ENCODE data around the gene FOXP1. TPM values are rescaled to one million over a fixed set of nuclear protein-coding genes. Genes with fewer than 3 reads are reported as not detected.
"Not testable (repeated sequence)": the region's sequence is repeated elsewhere in the genome, so short reads cannot be mapped to it uniquely, and the experiment has no call there.

Gene FOXP1
- total RNA-seq, 2 experiments from 2014 or later: 203 to 205 TPM

- no peak for DNase-seq
- no peaks in the 10 kb centered on the region for H3K27me3 Mint-ChIP-seq
- H3K4me3 Mint-ChIP-seq: no peak overlapping the region
- no peaks in the 10 kb centered on the region for H3K9me3 Mint-ChIP-seq
- H3K36me3 Mint-ChIP-seq: peaks cover 28% of the 10 kb centered on the region
- no peak overlapping the region for H3K27ac Mint-ChIP-seq
- H3K4me1 Mint-ChIP-seq: peaks cover 14% of the 10 kb centered on the region
Measured at GRCh38 chr3:71537211-71537611, 46.3 kb downstream of the FOXP1 start.

GRCh38 chr3:71536376-71536965 lies 47.1 kb downstream of the FOXP1 start:
- Mint-ChIP-seq H3K4me3 (no peak overlapping the region), H3K27me3 (no peaks in the 10 kb centered on the region), H3K4me1 (peaks cover 14% of the 10 kb centered on the region), H3K27ac (no peak overlapping the region), H3K9me3 (no peaks in the 10 kb centered on the region), H3K36me3 (peaks cover 27% of the 10 kb centered on the region)
- no peak for DNase-seq

- Mint-ChIP-seq H3K27ac (no peak overlapping the region), H3K27me3 (no peaks in the 10 kb centered on the region), H3K36me3 (peaks cover 24% of the 10 kb centered on the region), H3K9me3 (no peaks in the 10 kb centered on the region), H3K4me1 (peaks cover 27% of the 10 kb centered on the region), H3K4me3 (no peak overlapping the region)
- no peak for DNase-seq
Measured at GRCh38 chr3:71533588-71533987, 49.9 kb downstream of the FOXP1 start.

- H3K4me1 Mint-ChIP-seq: peaks cover 30% of the 10 kb centered on the region
- peaks cover 24% of the 10 kb centered on the region for H3K36me3 Mint-ChIP-seq
- H3K27me3 Mint-ChIP-seq: no peaks in the 10 kb centered on the region
- DNase-seq: no peak
- no peaks in the 10 kb centered on the region for H3K9me3 Mint-ChIP-seq
- no peak overlapping the region for H3K4me3 Mint-ChIP-seq
- H3K27ac Mint-ChIP-seq: no peak overlapping the region
Measured at GRCh38 chr3:71532639-71533395, 50.7 kb downstream of the FOXP1 start.

- H3K27me3 Mint-ChIP-seq: no peaks in the 10 kb centered on the region
- H3K36me3 Mint-ChIP-seq: peaks cover 22% of the 10 kb centered on the region
- H3K27ac Mint-ChIP-seq: no peak overlapping the region
- H3K4me1 Mint-ChIP-seq: peaks cover 23% of the 10 kb centered on the region
- DNase-seq: no peak
- no peak overlapping the region for H3K4me3 Mint-ChIP-seq
- H3K9me3 Mint-ChIP-seq: no peaks in the 10 kb centered on the region
Measured at GRCh38 chr3:71530903-71531530, 52.5 kb downstream of the FOXP1 start.

GRCh38 chr3:71528816-71529215 lies 54.7 kb downstream of the FOXP1 start:
- Mint-ChIP-seq H3K9me3 (no peaks in the 10 kb centered on the region), H3K4me1 (peaks cover 24% of the 10 kb centered on the region), H3K36me3 (peaks cover 13% of the 10 kb centered on the region), H3K27ac (no peak overlapping the region), H3K4me3 (no peak overlapping the region), H3K27me3 (no peaks in the 10 kb centered on the region)
- no peak for DNase-seq

- H3K36me3 Mint-ChIP-seq, DNase-seq, H3K9me3 Mint-ChIP-seq, H3K27ac Mint-ChIP-seq, H3K27me3 Mint-ChIP-seq, H3K4me3 Mint-ChIP-seq: not testable (repeated sequence)
- peaks cover 20% of the 10 kb centered on the region for H3K4me1 Mint-ChIP-seq
Measured at GRCh38 chr3:71526448-71526847, 57.1 kb downstream of the FOXP1 start.

- Mint-ChIP-seq H3K27me3 (no peaks in the 10 kb centered on the region), H3K36me3 (peaks cover 12% of the 10 kb centered on the region), H3K9me3 (no peaks in the 10 kb centered on the region), H3K27ac (no peak overlapping the region), H3K4me1 (peaks cover 24% of the 10 kb centered on the region), H3K4me3 (no peak overlapping the region)
- DNase-seq: no peak
Measured at GRCh38 chr3:71525391-71525790, 58.1 kb downstream of the FOXP1 start.

- Mint-ChIP-seq H3K4me1 (peaks cover 19% of the 10 kb centered on the region), H3K27me3 (no peaks in the 10 kb centered on the region), H3K36me3 (peaks cover 8% of the 10 kb centered on the region), H3K27ac (no peak overlapping the region), H3K9me3 (no peaks in the 10 kb centered on the region), H3K4me3 (no peak overlapping the region)
- DNase-seq: no peak
Measured at GRCh38 chr3:71524672-71525071, 58.9 kb downstream of the FOXP1 start.

GRCh38 chr3:71523628-71524027 lies 59.9 kb downstream of the FOXP1 start:
- Mint-ChIP-seq H3K36me3 (peaks cover 9% of the 10 kb centered on the region), H3K9me3 (no peaks in the 10 kb centered on the region), H3K4me1 (peaks cover 12% of the 10 kb centered on the region), H3K4me3 (no peak overlapping the region), H3K27me3 (no peaks in the 10 kb centered on the region), H3K27ac (no peak overlapping the region)
- DNase-seq: no peak

- Mint-ChIP-seq H3K27me3 (no peaks in the 10 kb centered on the region), H3K27ac (no peak overlapping the region), H3K4me3 (no peak overlapping the region), H3K4me1 (peaks cover 8% of the 10 kb centered on the region), H3K9me3 (no peaks in the 10 kb centered on the region), H3K36me3 (peaks cover 13% of the 10 kb centered on the region)
- no peak for DNase-seq
Measured at GRCh38 chr3:71521940-71522876, 61.3 kb downstream of the FOXP1 start.

GRCh38 chr3:71521021-71521352 lies 62.5 kb downstream of the FOXP1 start:
- Mint-ChIP-seq H3K27me3 (no peaks in the 10 kb centered on the region), H3K4me3 (no peak overlapping the region), H3K4me1 (peaks cover 8% of the 10 kb centered on the region), H3K36me3 (peaks cover 13% of the 10 kb centered on the region), H3K27ac (no peak overlapping the region), H3K9me3 (no peaks in the 10 kb centered on the region)
- DNase-seq: no peak

GRCh38 chr3:71520161-71521020 lies 63.1 kb downstream of the FOXP1 start:
- H3K4me3 Mint-ChIP-seq: no peak overlapping the region
- H3K36me3 Mint-ChIP-seq: peaks cover 13% of the 10 kb centered on the region
- no peak for DNase-seq
- no peak overlapping the region for H3K27ac Mint-ChIP-seq
- no peaks in the 10 kb centered on the region for H3K27me3 Mint-ChIP-seq
- H3K4me1 Mint-ChIP-seq: peaks cover 8% of the 10 kb centered on the region
- H3K9me3 Mint-ChIP-seq: no peaks in the 10 kb centered on the region

GRCh38 chr3:71518089-71518488 lies 65.4 kb downstream of the FOXP1 start:
- no peak for DNase-seq
- H3K4me1 Mint-ChIP-seq: peaks cover 4% of the 10 kb centered on the region
- no peaks in the 10 kb centered on the region for H3K9me3 Mint-ChIP-seq
- H3K27ac Mint-ChIP-seq: no peak overlapping the region
- H3K27me3 Mint-ChIP-seq: no peaks in the 10 kb centered on the region
- peaks cover 13% of the 10 kb centered on the region for H3K36me3 Mint-ChIP-seq
- no peak overlapping the region for H3K4me3 Mint-ChIP-seq

Data from activated naive CD8-positive, alpha-beta T cell treated with anti-CD3 and anti-CD28 coated beads for 36 hours (primary cell).